ENCODE data around the gene FAF1. TPM values are rescaled to one million over a fixed set of nuclear protein-coding genes. Genes with fewer than 3 reads are reported as not detected.

The FAF1 gene
- total RNA-seq, 1 experiment from 2014 or later: 14.7 TPM

DNA sequence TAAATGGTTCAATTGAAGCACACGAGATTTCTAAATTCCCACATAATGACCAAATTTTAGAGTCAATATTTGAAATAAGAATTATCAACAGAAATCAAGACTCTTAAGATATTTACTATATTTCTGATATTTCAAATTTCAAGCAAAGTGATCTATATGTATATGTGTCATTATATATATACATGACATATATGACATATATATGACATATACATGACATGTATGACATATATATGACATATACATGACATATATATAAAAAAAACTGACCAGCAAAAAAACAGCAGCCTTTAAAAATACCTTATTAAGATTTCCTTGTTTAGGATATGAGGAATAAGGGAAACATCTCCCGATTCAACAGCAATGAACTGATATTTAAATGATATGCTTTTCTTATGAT lies 266.2 kb downstream of the FAF1 start:
- Histone ChIP-seq H2AFZ (ENCODE audit: low read length) (no peak overlapping the region), H3K36me3 (ENCODE audit: low read depth, low read length) (no peaks in the 10 kb centered on the region; the same call in 1 of the 2 replicates), H3K4me3 (ENCODE audit: low read length) (no peak overlapping the region), H3K79me2 (ENCODE audit: low read length) (no peaks in the 10 kb centered on the region), H3K27me3 (ENCODE audit: low read length) (no peaks in the 10 kb centered on the region), H4K20me1 (ENCODE audit: low read length) (no peaks in the 10 kb centered on the region), H3K27ac (ENCODE audit: low read length) (no peak overlapping the region), H3K9ac (ENCODE audit: low read length) (no peak overlapping the region), H3K4me1 (ENCODE audit: insufficient read depth, low read length) (no peaks in the 10 kb centered on the region), H3F3A (ENCODE audit: low read length, unreplicated experiment) (no peaks in the 10 kb centered on the region), H3K9me3 (ENCODE audit: low read length) (no peaks in the 10 kb centered on the region), H3K4me2 (ENCODE audit: low read length) (no peak overlapping the region), H3K9me2 (replicated peaks; ENCODE audit: low read length) (no peaks in the 10 kb centered on the region)
- TF ChIP-seq EZH2phosphoT487 (IDR thresholded peaks at IDR 0.05; ENCODE audit: borderline replicate concordance, low read length) (no peak), EZH2 (IDR thresholded peaks at IDR 0.05; ENCODE audit: low read length, unreplicated experiment) (no peak)
- TF ChIP-seq, protein P1, sequence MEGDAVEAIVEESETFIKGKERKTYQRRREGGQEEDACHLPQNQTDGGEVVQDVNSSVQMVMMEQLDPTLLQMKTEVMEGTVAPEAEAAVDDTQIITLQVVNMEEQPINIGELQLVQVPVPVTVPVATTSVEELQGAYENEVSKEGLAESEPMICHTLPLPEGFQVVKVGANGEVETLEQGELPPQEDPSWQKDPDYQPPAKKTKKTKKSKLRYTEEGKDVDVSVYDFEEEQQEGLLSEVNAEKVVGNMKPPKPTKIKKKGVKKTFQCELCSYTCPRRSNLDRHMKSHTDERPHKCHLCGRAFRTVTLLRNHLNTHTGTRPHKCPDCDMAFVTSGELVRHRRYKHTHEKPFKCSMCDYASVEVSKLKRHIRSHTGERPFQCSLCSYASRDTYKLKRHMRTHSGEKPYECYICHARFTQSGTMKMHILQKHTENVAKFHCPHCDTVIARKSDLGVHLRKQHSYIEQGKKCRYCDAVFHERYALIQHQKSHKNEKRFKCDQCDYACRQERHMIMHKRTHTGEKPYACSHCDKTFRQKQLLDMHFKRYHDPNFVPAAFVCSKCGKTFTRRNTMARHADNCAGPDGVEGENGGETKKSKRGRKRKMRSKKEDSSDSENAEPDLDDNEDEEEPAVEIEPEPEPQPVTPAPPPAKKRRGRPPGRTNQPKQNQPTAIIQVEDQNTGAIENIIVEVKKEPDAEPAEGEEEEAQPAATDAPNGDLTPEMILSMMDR (conservative IDR thresholded peaks at IDR 0.05; ENCODE audit: low read depth, low read length): no peak
- DNase-seq: no peak
- ATAC-seq: no peak
- CTCF ChIA-PET: no interaction called here
- intact Hi-C loops (cut with micrococcal nuclease): no loop called here
- BruUV-seq (replicated peaks): no TSS peak
- POLR2A ChIA-PET (ENCODE audit: unreplicated experiment): no interaction called here

DNA sequence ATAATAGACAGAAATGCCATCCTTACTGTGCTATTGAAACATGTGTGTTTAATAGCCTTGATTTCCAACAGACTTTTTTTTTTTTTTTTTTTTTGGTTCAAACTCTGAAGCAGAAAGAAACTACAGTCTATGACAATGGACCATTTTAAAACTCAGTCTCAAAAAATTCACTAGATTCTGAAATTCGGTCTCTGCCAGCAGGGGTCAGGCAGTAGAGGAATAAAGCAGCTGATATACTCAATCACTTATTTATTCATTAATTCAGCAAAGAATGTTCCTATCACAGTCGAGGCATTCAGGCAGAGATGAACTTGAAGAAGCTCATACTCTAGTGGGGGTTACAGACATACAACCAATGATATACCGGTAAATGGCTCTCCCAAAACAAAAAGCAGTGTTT lies 275.9 kb downstream of the FAF1 start:
- no TSS peak for BruUV-seq (replicated peaks)
- Histone ChIP-seq H3K79me2 (ENCODE audit: low read length) (no peaks in the 10 kb centered on the region), H3K27me3 (ENCODE audit: low read length) (no peaks in the 10 kb centered on the region), H3K9me3 (ENCODE audit: low read length) (no peaks in the 10 kb centered on the region), H3K4me1 (ENCODE audit: insufficient read depth, low read length) (no peaks in the 10 kb centered on the region), H3K4me3 (ENCODE audit: low read length) (no peak overlapping the region), H3K36me3 (ENCODE audit: low read depth, low read length) (no peaks in the 10 kb centered on the region; the same call in 1 of the 2 replicates), H2AFZ (ENCODE audit: low read length) (no peak overlapping the region), H3K4me2 (ENCODE audit: low read length) (no peak overlapping the region), H3K9me2 (replicated peaks; ENCODE audit: low read length) (no peaks in the 10 kb centered on the region), H4K20me1 (ENCODE audit: low read length) (no peaks in the 10 kb centered on the region), H3F3A (ENCODE audit: low read length, unreplicated experiment) (no peaks in the 10 kb centered on the region), H3K9ac (ENCODE audit: low read length) (no peak overlapping the region), H3K27ac (ENCODE audit: low read length) (no peak overlapping the region)
- POLR2A ChIA-PET (ENCODE audit: unreplicated experiment): interaction anchor here (0.7 kb wide), 1 partner anchor 55 kb away, joined by 6 read pairs; no protein-coding TSS in a partner anchor
- no peak for DNase-seq
- intact Hi-C loops (cut with micrococcal nuclease): no loop called here
- ATAC-seq: no peak
- CTCF ChIA-PET: interaction anchor here (0.5 to 0.7 kb wide), 2 partner anchors 50 to 110 kb away, joined by 5 to 6 read pairs; no protein-coding TSS in a partner anchor
- TF ChIP-seq, protein P1 (conservative IDR thresholded peaks at IDR 0.05; ENCODE audit: low read depth, low read length): peak; percentile 39; the same call in 1 of the 2 replicates
- no peak for TF ChIP-seq EZH2 (IDR thresholded peaks at IDR 0.05; ENCODE audit: low read length, unreplicated experiment)

DNA sequence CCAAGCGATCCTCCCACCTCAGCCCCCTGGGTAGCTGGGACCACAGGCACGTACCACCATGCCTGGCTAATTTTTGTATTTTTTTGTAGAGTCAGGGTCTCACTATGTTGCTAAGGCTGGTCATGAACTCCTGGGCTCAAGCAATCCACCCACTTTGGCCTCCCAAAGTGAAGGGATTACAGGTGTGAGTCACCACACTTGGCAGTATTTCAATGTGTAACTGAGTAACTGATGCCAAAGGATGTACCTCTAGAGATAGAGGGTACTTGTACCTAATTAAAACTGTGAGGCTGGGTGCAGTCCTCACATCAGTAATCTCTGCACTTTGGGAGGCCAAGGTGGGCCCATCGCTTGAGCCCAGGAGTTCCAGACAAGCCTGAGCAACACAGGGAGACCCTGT lies 278.1 kb downstream of the FAF1 start:
- TF ChIP-seq EZH2 (IDR thresholded peaks at IDR 0.05; ENCODE audit: low read length, unreplicated experiment): no peak
- TF ChIP-seq EZH2phosphoT487 (IDR thresholded peaks at IDR 0.05; ENCODE audit: borderline replicate concordance, low read length): no peak
- TF ChIP-seq, protein P1 (conservative IDR thresholded peaks at IDR 0.05; ENCODE audit: low read depth, low read length): no peak
- H3K4me1 ChIP-seq (ENCODE audit: insufficient read depth, low read length): peaks cover 10% of the 10 kb centered on the region
- no peaks in the 10 kb centered on the region for H3K27me3 ChIP-seq (ENCODE audit: low read length)
- no peak overlapping the region for H3K9ac ChIP-seq (ENCODE audit: low read length)
- H3K4me3 ChIP-seq (ENCODE audit: low read length): no peak overlapping the region
- DNase-seq (peak; percentile 58), ATAC-seq (peak; percentile 18; the same call in 1 of the 2 replicates)
- no peaks in the 10 kb centered on the region for H4K20me1 ChIP-seq (ENCODE audit: low read length)
- no peaks in the 10 kb centered on the region for H3K9me2 ChIP-seq (replicated peaks; ENCODE audit: low read length)
- H2AFZ ChIP-seq (ENCODE audit: low read length): no peak overlapping the region
- H3K79me2 ChIP-seq (ENCODE audit: low read length): no peaks in the 10 kb centered on the region
- ChIA-PET CTCF (no interaction called here), POLR2A (ENCODE audit: unreplicated experiment) (no interaction called here)
- H3F3A ChIP-seq (ENCODE audit: low read length, unreplicated experiment): no peaks in the 10 kb centered on the region
- no peaks in the 10 kb centered on the region for H3K36me3 ChIP-seq (ENCODE audit: low read depth, low read length)
- no peaks in the 10 kb centered on the region for H3K9me3 ChIP-seq (ENCODE audit: low read length)
- H3K4me2 ChIP-seq (ENCODE audit: low read length): no peak overlapping the region
- H3K27ac ChIP-seq (ENCODE audit: low read length): no peak overlapping the region
- BruUV-seq (replicated peaks): no TSS peak
- intact Hi-C loops (cut with micrococcal nuclease): no loop called here

Data from PC-3 (cell line).